WTC11 (cell line): ENCODE results near the gene TFDP1.

ENCODE experiments used
- ATF1 ChIP-seq: sonication (generic); formaldehyde crosslinking; IDR thresholded peaks from 2 replicates; pipeline ENCODE4 v1.8.1; 2023; ENCODE audit warnings: mild to moderate bottlenecking, moderate library complexity, missing genetic modification reagents
- CREM ChIP-seq: sonication (generic); formaldehyde crosslinking; IDR thresholded peaks from 2 replicates; pipeline ENCODE4 v1.8.1; 2022; ENCODE audit warnings: mild to moderate bottlenecking, missing genetic modification reagents, moderate library complexity
- NR2C2 ChIP-seq: sonication (generic); formaldehyde crosslinking; IDR thresholded peaks from 2 replicates; pipeline ENCODE4 v1.8.0; 2022; ENCODE audit warnings: mild to moderate bottlenecking, missing genetic modification reagents
- OVOL2 ChIP-seq: fragments of 250-450 bp; sonication (Bioruptor Pico); IDR thresholded peaks from 2 replicates; pipeline ENCODE4 v1.9.0; 2021; ENCODE audit warnings: mild to moderate bottlenecking, borderline replicate concordance
- RELA ChIP-seq: sonication (generic); formaldehyde crosslinking; IDR thresholded peaks from 2 replicates; pipeline ENCODE4 v1.8.1; 2022; ENCODE audit warnings: missing genetic modification reagents, mild to moderate bottlenecking, borderline replicate concordance
- TF ChIP-seq, protein P1 (sequence below): sonication (generic); formaldehyde crosslinking; IDR thresholded peaks from 2 replicates; pipeline ENCODE4 v1.8.0; 2022; ENCODE audit warnings: mild to moderate bottlenecking, missing genetic modification reagents
- TF ChIP-seq, protein P2 (sequence below): sonication (generic); formaldehyde crosslinking; IDR thresholded peaks from 2 replicates; pipeline ENCODE4 v1.8.0; 2022; ENCODE audit warnings: mild to moderate bottlenecking, missing genetic modification reagents
- TF ChIP-seq, protein P3 (sequence below): fragments of 200-600 bp; IDR thresholded peaks from 2 replicates; pipeline ENCODE4 v1.8.0; 2022; ENCODE audit warnings: antibody characterized with exemption
- TF ChIP-seq, protein P4 (sequence below): sonication (generic); formaldehyde crosslinking; conservative IDR thresholded peaks from 2 replicates; pipeline ENCODE4 v1.8.1; 2022; ENCODE audit warnings: mild to moderate bottlenecking, missing genetic modification reagents
- TF ChIP-seq, protein P5 (sequence below): sonication (generic); formaldehyde crosslinking; IDR thresholded peaks from 2 replicates; pipeline ENCODE4 v1.8.1; 2023; ENCODE audit warnings: mild to moderate bottlenecking, missing genetic modification reagents, moderate library complexity
- TF ChIP-seq, protein P6 (sequence below): fragments of 250-450 bp; sonication (Bioruptor Pico); IDR thresholded peaks from 2 replicates; pipeline ENCODE4 v1.9.0; 2021; ENCODE audit warnings: mild to moderate bottlenecking

DNA sequence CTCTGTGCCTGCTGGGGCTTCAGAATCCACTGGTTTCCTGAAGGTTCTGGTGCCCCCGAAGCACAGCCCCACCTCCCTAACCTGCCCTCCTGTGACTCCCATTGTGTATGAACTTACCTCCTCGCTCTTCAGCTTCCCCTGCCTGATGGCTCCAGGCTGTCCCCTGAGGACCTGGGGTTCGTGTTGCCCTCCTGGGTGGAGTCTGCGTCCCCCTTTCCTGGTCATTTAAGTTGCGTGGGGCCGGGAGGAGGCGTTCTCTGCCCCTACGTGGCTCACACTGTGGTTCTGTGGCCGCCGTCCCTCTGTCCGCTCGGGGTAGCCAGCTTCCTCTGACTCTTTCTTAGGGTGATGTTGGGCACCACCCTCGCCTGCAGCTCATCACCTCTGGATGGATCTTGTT is 13.9 kb downstream of the TFDP1 start:
- TF ChIP-seq, protein P1, sequence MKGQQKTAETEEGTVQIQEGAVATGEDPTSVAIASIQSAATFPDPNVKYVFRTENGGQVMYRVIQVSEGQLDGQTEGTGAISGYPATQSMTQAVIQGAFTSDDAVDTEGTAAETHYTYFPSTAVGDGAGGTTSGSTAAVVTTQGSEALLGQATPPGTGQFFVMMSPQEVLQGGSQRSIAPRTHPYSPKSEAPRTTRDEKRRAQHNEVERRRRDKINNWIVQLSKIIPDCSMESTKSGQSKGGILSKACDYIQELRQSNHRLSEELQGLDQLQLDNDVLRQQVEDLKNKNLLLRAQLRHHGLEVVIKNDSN (CRISPR knock-in tag) = no peak
- TF ChIP-seq, protein P2, sequence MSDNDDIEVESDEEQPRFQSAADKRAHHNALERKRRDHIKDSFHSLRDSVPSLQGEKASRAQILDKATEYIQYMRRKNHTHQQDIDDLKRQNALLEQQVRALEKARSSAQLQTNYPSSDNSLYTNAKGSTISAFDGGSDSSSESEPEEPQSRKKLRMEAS (CRISPR knock-in tag) = no peak
- TF ChIP-seq, protein P3, sequence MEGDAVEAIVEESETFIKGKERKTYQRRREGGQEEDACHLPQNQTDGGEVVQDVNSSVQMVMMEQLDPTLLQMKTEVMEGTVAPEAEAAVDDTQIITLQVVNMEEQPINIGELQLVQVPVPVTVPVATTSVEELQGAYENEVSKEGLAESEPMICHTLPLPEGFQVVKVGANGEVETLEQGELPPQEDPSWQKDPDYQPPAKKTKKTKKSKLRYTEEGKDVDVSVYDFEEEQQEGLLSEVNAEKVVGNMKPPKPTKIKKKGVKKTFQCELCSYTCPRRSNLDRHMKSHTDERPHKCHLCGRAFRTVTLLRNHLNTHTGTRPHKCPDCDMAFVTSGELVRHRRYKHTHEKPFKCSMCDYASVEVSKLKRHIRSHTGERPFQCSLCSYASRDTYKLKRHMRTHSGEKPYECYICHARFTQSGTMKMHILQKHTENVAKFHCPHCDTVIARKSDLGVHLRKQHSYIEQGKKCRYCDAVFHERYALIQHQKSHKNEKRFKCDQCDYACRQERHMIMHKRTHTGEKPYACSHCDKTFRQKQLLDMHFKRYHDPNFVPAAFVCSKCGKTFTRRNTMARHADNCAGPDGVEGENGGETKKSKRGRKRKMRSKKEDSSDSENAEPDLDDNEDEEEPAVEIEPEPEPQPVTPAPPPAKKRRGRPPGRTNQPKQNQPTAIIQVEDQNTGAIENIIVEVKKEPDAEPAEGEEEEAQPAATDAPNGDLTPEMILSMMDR = no peak
- no peak for TF ChIP-seq ATF1 (CRISPR knock-in tag)
- TF ChIP-seq, protein P4, sequence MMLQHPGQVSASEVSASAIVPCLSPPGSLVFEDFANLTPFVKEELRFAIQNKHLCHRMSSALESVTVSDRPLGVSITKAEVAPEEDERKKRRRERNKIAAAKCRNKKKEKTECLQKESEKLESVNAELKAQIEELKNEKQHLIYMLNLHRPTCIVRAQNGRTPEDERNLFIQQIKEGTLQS (CRISPR knock-in tag) = no peak
- TF ChIP-seq CREM = no peak
- no peak for TF ChIP-seq NR2C2 (CRISPR knock-in tag)
- no peak for TF ChIP-seq OVOL2 (CRISPR knock-in tag)
- TF ChIP-seq, protein P5, sequence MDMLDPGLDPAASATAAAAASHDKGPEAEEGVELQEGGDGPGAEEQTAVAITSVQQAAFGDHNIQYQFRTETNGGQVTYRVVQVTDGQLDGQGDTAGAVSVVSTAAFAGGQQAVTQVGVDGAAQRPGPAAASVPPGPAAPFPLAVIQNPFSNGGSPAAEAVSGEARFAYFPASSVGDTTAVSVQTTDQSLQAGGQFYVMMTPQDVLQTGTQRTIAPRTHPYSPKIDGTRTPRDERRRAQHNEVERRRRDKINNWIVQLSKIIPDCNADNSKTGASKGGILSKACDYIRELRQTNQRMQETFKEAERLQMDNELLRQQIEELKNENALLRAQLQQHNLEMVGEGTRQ (CRISPR knock-in tag) = no peak
- no peak for TF ChIP-seq RELA (CRISPR knock-in tag)
- TF ChIP-seq, protein P6, sequence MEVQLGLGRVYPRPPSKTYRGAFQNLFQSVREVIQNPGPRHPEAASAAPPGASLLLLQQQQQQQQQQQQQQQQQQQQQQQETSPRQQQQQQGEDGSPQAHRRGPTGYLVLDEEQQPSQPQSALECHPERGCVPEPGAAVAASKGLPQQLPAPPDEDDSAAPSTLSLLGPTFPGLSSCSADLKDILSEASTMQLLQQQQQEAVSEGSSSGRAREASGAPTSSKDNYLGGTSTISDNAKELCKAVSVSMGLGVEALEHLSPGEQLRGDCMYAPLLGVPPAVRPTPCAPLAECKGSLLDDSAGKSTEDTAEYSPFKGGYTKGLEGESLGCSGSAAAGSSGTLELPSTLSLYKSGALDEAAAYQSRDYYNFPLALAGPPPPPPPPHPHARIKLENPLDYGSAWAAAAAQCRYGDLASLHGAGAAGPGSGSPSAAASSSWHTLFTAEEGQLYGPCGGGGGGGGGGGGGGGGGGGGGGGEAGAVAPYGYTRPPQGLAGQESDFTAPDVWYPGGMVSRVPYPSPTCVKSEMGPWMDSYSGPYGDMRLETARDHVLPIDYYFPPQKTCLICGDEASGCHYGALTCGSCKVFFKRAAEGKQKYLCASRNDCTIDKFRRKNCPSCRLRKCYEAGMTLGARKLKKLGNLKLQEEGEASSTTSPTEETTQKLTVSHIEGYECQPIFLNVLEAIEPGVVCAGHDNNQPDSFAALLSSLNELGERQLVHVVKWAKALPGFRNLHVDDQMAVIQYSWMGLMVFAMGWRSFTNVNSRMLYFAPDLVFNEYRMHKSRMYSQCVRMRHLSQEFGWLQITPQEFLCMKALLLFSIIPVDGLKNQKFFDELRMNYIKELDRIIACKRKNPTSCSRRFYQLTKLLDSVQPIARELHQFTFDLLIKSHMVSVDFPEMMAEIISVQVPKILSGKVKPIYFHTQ (CRISPR knock-in tag) = no peak
